Mesothelial cell of epicardium (in vitro differentiated cells): ENCODE data around the gene CSNK1G2. TPM values are rescaled to one million over a fixed set of nuclear protein-coding genes. Genes with fewer than 3 reads are reported as not detected.
A peak's percentile ranks its signal among the peaks of the same experiment; 100 is the strongest.
"Not testable (repeated sequence)": the region's sequence is repeated elsewhere in the genome, so short reads cannot be mapped to it uniquely, and the experiment has no call there.

ENCODE experiments used
- DNase-seq, 2 experiments: peaks; one replicate each; pipeline ENCODE4 v3.0.0; 2021; ENCODE audit warnings: low spot score in 2 of 2; ENCODE audit not compliant: unreplicated experiment in 2 of 2
- H3K27ac Mint-ChIP-seq: 2 replicates; pipeline ENCODE4 v1.8.0; 2021; ENCODE audit warnings: mixed read lengths
- H3K27me3 Mint-ChIP-seq: 2 replicates; pipeline ENCODE4 v1.8.0; 2021; ENCODE audit warnings: low read depth, mixed read lengths
- H3K36me3 Mint-ChIP-seq: 2 replicates; pipeline ENCODE4 v1.8.0; 2021; ENCODE audit warnings: mixed read lengths
- H3K4me1 Mint-ChIP-seq: 2 replicates; pipeline ENCODE4 v1.8.0; 2021; ENCODE audit warnings: mixed read lengths
- H3K4me3 Mint-ChIP-seq: 2 replicates; pipeline ENCODE4 v1.8.0; 2021; ENCODE audit warnings: mild to moderate bottlenecking, moderate library complexity, mixed read lengths
- H3K9me3 Mint-ChIP-seq: 2 replicates; pipeline ENCODE4 v1.8.0; 2021; ENCODE audit warnings: mixed read lengths
- CTCF ChIP-seq: fragments of 200-600 bp; sonication (generic); IDR thresholded peaks from one replicate; pipeline ENCODE4 v1.5.0; 2021; ENCODE audit warnings: antibody characterized with exemption; ENCODE audit not compliant: unreplicated experiment
- total RNA-seq: library from RNA; stranded (reverse); gene quantifications from 3 replicates; pipeline ENCODE4 v1.2.1, GENCODE V29; 2021

The CSNK1G2 gene
- total RNA-seq, 1 donor from 2014 or later = 79.1 TPM

GRCh38 chr19:1984357-1984756 lies 43.4 kb downstream of the CSNK1G2 start:
- no peaks in the 10 kb centered on the region for H3K9me3 Mint-ChIP-seq
- H3K36me3 Mint-ChIP-seq = peaks cover 19% of the 10 kb centered on the region
- H3K4me1 Mint-ChIP-seq = no peaks in the 10 kb centered on the region
- TF ChIP-seq CTCF = no peak
- DNase-seq = no peak
- no peaks in the 10 kb centered on the region for H3K27me3 Mint-ChIP-seq
- H3K27ac Mint-ChIP-seq = no peak overlapping the region
- H3K4me3 Mint-ChIP-seq = no peak overlapping the region

- no peak overlapping the region for H3K27ac Mint-ChIP-seq
- DNase-seq = no peak
- no peaks in the 10 kb centered on the region for H3K4me1 Mint-ChIP-seq
- no peak overlapping the region for H3K4me3 Mint-ChIP-seq
- no peak for TF ChIP-seq CTCF
- H3K36me3 Mint-ChIP-seq = peaks cover 19% of the 10 kb centered on the region
- H3K27me3 Mint-ChIP-seq = no peaks in the 10 kb centered on the region
- no peaks in the 10 kb centered on the region for H3K9me3 Mint-ChIP-seq
These were observed 44.8 kb downstream of the CSNK1G2 start for GRCh38 chr19:1985588-1986356.

- no peak for DNase-seq
- Mint-ChIP-seq H3K27me3 (no peaks in the 10 kb centered on the region), H3K9me3 (no peaks in the 10 kb centered on the region), H3K4me3 (no peak overlapping the region), H3K27ac (no peak overlapping the region), H3K36me3 (peaks cover 19% of the 10 kb centered on the region), H3K4me1 (no peaks in the 10 kb centered on the region)
- no peak for TF ChIP-seq CTCF
These were observed 45.6 kb downstream of the CSNK1G2 start for GRCh38 chr19:1986357-1987162.

GRCh38 chr19:1987197-1988187 lies 46.5 kb downstream of the CSNK1G2 start:
- Mint-ChIP-seq H3K9me3 (no peaks in the 10 kb centered on the region), H3K4me3 (no peak overlapping the region), H3K36me3 (peaks cover 15% of the 10 kb centered on the region), H3K27ac (no peak overlapping the region), H3K27me3 (no peaks in the 10 kb centered on the region), H3K4me1 (no peaks in the 10 kb centered on the region)
- no peak for DNase-seq
- TF ChIP-seq CTCF = no peak

GRCh38 chr19:1988464-1988863 lies 47.5 kb downstream of the CSNK1G2 start:
- H3K9me3 Mint-ChIP-seq, H3K4me3 Mint-ChIP-seq: not testable (repeated sequence)
- H3K36me3 Mint-ChIP-seq = peaks cover 18% of the 10 kb centered on the region

More at GRCh38 chr19:1988464-1988863, 47.5 kb downstream of the CSNK1G2 start:
- DNase-seq, H3K4me1 Mint-ChIP-seq, H3K27me3 Mint-ChIP-seq: not testable (repeated sequence)
- H3K27ac Mint-ChIP-seq = peak overlapping the region; percentile 43
